Mesodermal cell (in vitro differentiated cells): ENCODE measurements around the gene LIM2. TPM values are rescaled to one million over a fixed set of nuclear protein-coding genes. Genes with fewer than 3 reads are reported as not detected.
"Not testable (repeated sequence)": the region's sequence is repeated elsewhere in the genome, so short reads cannot be mapped to it uniquely, and the experiment has no call there.

ENCODE experiments used
- H3K27ac ChIP-seq: 2 replicates; pipeline ENCODE4 v1.7.0; 2013; ENCODE audit warnings: mild to moderate bottlenecking, low read depth, low read length, moderate library complexity; ENCODE audit not compliant: severe bottlenecking
- H3K36me3 ChIP-seq: 2 replicates; pipeline ENCODE4 v1.7.1; 2013; ENCODE audit warnings: mild to moderate bottlenecking, low read length, moderate library complexity; ENCODE audit not compliant: control insufficient read depth, insufficient read depth
- H3K4me1 ChIP-seq: one replicate; pipeline ENCODE4 v1.7.1; 2013; ENCODE audit warnings: mild to moderate bottlenecking, low read length; ENCODE audit not compliant: insufficient read depth, control insufficient read depth, poor library complexity, severe bottlenecking
- H3K4me3 ChIP-seq: 2 replicates; pipeline ENCODE4 v1.7.0; 2013; ENCODE audit warnings: low read length, control low read depth, mild to moderate bottlenecking; ENCODE audit not compliant: insufficient read depth, poor library complexity, severe bottlenecking; ENCODE audit errors: extremely low read depth
- H3K9me3 ChIP-seq: 2 replicates; pipeline ENCODE4 v1.7.1; 2013; ENCODE audit warnings: mild to moderate bottlenecking, low read length, moderate library complexity; ENCODE audit not compliant: control insufficient read depth
- WGBS, 2 experiments: methylation state at CpG; one replicate each; pipeline ENCODE4 v1.1.5; 2013; ENCODE audit warnings: missing lambda C conversion rate in 2 of 2; ENCODE audit not compliant: insufficient coverage in 2 of 2; 5-methylcytosine and 5-hydroxymethylcytosine counted together
- polyA plus RNA-seq, 2 experiments: library from polyadenylated mRNA; stranded (reverse); fragments of 50-300 nt; gene quantifications; one replicate each; pipeline ENCODE4 v1.2.3, GENCODE V29; 2013

Gene LIM2, protein sequence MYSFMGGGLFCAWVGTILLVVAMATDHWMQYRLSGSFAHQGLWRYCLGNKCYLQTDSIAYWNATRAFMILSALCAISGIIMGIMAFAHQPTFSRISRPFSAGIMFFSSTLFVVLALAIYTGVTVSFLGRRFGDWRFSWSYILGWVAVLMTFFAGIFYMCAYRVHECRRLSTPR
- not detected for polyA plus RNA-seq (2013, experiment 1 of 2)
- not detected for polyA plus RNA-seq (2013, experiment 2 of 2)

GRCh38 chr19:51387924-51388389, at the start of gene LIM2:
Gene LIM2, minus strand, starts transcription at chr19:51387974. Its CDS starts 531 bp downstream, at chr19:51387443.
- WGBS, 2 experiments, result 87 to 95% methylated on average over 7 to 14 of the region's 15 CpGs
- H3K27ac ChIP-seq, result no peak within 1 kb of the TSS
- no peak within 1 kb of the TSS for H3K4me3 ChIP-seq
- no peaks in the 10 kb centered on the region for H3K9me3 ChIP-seq
- H3K4me1 ChIP-seq, result no peaks in the 10 kb centered on the region
- H3K36me3 ChIP-seq, result no peaks in the 10 kb centered on the region

DNA sequence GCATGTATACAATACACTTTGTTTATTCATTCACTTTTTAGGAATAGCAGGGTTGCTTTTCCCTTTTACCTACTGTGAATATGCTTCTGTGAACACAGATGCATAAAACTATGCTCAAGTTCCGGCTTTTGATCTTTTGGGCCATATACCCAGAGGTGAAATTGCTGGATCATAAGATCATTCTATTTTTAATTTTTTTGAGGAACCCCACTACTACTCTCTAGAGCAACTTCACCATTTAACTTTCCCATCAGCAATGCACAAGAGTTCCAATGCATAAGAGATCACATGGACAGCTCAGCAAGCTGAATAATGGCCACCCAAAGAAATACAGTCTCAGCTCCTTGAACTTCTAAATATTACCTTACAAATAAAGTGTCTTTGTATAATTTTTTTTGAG, 46.7 kb upstream of the LIM2 start:
- WGBS, 2 experiments, result no CpG with 5 or more reads among the region's 1 CpG
- no peak overlapping the region for H3K4me3 ChIP-seq
- H3K27ac ChIP-seq, result no peak overlapping the region
- H3K36me3 ChIP-seq, result no peaks in the 10 kb centered on the region
- no peaks in the 10 kb centered on the region for H3K9me3 ChIP-seq
- no peaks in the 10 kb centered on the region for H3K4me1 ChIP-seq

DNA sequence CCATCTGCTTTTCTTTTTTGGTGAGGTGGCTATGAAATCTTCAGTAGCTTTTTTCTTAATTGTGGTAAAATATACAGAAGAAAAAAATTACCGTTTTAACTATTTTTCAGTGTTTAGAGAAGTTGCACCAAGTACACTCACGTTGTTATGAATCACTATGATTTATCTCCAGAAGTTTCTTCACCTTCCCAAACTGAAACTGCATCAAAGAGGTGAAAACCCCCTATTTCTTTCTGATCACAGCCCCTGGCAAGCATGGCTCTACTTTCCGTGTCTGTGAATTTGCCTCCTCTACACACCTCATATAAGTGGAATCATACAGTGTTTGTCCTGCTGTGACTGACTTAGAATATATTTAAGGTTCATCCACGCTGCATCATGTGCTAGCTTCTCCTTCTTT, 45.3 kb upstream of the LIM2 start:
- 60 to 83% methylated on average over 1 of the region's 4 CpGs for WGBS, 2 experiments
- no peaks in the 10 kb centered on the region for H3K9me3 ChIP-seq
- no peak overlapping the region for H3K4me3 ChIP-seq
- no peaks in the 10 kb centered on the region for H3K4me1 ChIP-seq
- H3K27ac ChIP-seq, result no peak overlapping the region
- no peaks in the 10 kb centered on the region for H3K36me3 ChIP-seq

GRCh38 chr19:51431124-51431523, 43.4 kb upstream of the LIM2 start:
- no peaks in the 10 kb centered on the region for H3K36me3 ChIP-seq
- no peaks in the 10 kb centered on the region for H3K4me1 ChIP-seq
- no peaks in the 10 kb centered on the region for H3K9me3 ChIP-seq
- no peak overlapping the region for H3K4me3 ChIP-seq
- H3K27ac ChIP-seq, result no peak overlapping the region
- WGBS, 2 experiments, result 14 to 58% methylated on average over 1 to 2 of the region's 3 CpGs

- Histone ChIP-seq H3K4me3 (no peak overlapping the region), H3K9me3 (no peaks in the 10 kb centered on the region), H3K4me1 (no peaks in the 10 kb centered on the region), H3K36me3 (no peaks in the 10 kb centered on the region), H3K27ac (no peak overlapping the region)
- 65 to 80% methylated on average over 1 to 3 of the region's 3 CpGs for WGBS, 2 experiments
These were observed 42.4 kb upstream of the LIM2 start for GRCh38 chr19:51430221-51430620.

DNA sequence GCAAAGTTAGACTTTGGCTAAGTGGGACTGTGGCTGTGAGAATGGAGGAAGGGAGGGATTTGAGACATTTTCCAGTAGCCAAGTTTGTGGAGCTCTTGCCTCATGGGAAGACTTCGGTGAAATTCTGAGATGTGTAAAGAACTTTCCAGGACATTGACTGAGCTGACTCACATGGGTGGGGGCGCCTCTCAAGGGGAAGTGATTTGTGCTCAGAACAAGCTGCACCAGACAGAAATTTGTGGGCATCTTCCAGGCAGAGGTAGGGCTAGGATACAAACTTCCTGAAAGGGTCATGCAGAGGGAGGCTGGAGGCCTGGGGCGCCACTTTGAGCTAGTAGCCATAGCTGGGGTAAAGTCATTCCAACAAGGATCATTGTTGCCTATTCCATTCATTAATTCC, 39.4 kb upstream of the LIM2 start:
- H3K4me3 ChIP-seq, result no peak overlapping the region
- no peak overlapping the region for H3K27ac ChIP-seq
- no peaks in the 10 kb centered on the region for H3K9me3 ChIP-seq
- no peaks in the 10 kb centered on the region for H3K4me1 ChIP-seq
- H3K36me3 ChIP-seq, result no peaks in the 10 kb centered on the region
- 78 to 81% methylated on average over 2 to 3 of the region's 3 CpGs for WGBS, 2 experiments

GRCh38 chr19:51422053-51422448, 34.3 kb upstream of the LIM2 start:
- H3K36me3 ChIP-seq, result no peaks in the 10 kb centered on the region
- no peaks in the 10 kb centered on the region for H3K9me3 ChIP-seq
- H3K4me1 ChIP-seq, result no peaks in the 10 kb centered on the region
- no peak overlapping the region for H3K4me3 ChIP-seq
- WGBS, 2 experiments, result 1 to 12% methylated on average over 11 to 16 of the region's 19 CpGs
- no peak overlapping the region for H3K27ac ChIP-seq

DNA sequence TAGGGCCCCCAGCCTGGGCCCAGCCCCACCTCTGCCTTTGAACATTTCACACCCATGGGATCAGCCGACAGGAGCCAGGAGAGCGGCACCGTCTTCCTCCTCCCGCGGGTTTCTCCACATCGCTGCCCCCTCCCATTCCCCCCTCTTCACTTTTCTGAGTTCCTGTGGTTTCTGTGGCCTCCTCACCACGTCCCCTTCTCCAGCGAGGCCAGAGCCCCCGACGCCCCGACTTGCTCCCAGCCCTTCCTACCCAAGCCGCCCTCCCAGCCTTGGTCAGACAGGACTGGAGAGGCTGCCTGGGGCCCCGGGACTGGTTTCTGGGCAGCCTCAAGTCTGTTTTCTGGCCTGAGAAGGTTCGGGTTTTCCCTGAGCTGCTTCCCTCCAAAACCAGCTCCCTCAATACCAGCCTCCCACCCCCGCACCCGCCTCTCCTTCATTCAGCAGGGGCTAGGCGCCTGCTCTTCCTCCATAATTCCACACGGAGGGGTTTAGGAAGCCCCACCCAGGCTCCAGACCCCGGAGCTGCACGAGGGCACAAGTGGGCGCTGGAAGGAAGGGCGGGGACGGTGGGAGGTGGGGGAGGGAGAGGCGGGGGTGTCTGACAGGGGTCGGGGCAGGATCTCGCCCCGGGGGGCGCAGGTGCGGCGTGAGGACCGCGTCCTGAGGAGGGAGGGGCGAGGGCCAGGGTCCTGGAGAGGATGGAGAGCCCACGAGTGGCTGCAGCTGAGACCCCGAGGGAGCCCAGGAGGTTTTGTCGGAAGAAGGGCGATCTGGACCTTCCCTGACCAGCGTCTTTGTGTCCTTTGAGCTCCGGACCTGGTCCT, 33.7 kb upstream of the LIM2 start:
- no peaks in the 10 kb centered on the region for H3K4me1 ChIP-seq
- H3K27ac ChIP-seq, result no peak overlapping the region
- WGBS, 2 experiments, result 5 to 28% methylated on average over 15 to 28 of the region's 39 CpGs
- no peaks in the 10 kb centered on the region for H3K36me3 ChIP-seq
- no peak overlapping the region for H3K4me3 ChIP-seq
- no peaks in the 10 kb centered on the region for H3K9me3 ChIP-seq

GRCh38 chr19:51420511-51420910, 32.7 kb upstream of the LIM2 start:
- WGBS, 2 experiments, result 91 to 94% methylated on average over 8 to 9 of the region's 11 CpGs
- not testable (repeated sequence) for H3K27ac ChIP-seq, H3K36me3 ChIP-seq, H3K4me1 ChIP-seq, H3K9me3 ChIP-seq, H3K4me3 ChIP-seq

DNA sequence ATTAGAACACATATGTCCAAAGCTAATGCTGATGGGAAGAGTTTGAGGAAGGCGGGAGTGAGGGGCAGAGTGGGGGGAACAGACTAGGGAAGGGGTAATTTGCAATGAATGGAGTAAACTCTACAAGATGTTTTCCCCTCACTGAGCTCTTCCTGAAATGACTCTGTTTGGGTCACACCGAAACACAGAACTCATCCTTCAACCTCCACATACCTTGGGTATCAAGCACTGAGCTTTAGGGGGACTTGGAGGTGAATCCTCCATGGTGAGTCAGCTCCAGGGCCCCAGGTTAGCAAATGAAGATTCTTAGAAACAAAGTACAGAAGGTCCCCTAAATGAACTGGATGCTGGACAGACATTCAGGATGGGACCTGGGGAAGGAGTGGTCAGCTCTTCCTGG, 30.9 kb upstream of the LIM2 start:
- no peaks in the 10 kb centered on the region for H3K4me1 ChIP-seq
- WGBS, 2 experiments, result 83% methylated on average over 1 of the region's 2 CpGs; no CpG with 5 or more reads in 1 of the 2 experiments
- no peaks in the 10 kb centered on the region for H3K36me3 ChIP-seq
- H3K27ac ChIP-seq, result no peak overlapping the region
- H3K9me3 ChIP-seq, result no peaks in the 10 kb centered on the region
- no peak overlapping the region for H3K4me3 ChIP-seq

DNA sequence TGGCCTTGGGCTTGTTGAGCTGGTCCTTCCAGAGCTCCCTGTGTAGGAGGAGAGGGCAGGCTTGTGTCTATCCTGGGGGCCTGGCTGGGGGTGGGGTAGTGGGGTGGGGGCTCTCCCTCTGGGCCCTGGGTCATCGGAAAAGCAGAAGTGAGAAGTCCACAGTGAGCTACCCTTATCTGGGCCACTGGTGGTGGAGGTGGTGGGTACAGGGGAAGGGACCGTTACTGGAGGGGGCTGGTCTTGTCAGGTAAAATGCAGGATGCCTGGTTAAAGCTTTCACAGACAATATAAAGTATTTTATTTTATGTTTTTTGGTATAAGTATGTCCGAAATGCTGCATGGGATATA, 30.0 kb upstream of the LIM2 start:
- no peaks in the 10 kb centered on the region for H3K9me3 ChIP-seq
- H3K27ac ChIP-seq, result no peak overlapping the region
- H3K4me3 ChIP-seq, result no peak overlapping the region
- no peaks in the 10 kb centered on the region for H3K36me3 ChIP-seq
- no CpG with 5 or more reads among the region's 3 CpGs for WGBS, 2 experiments
- H3K4me1 ChIP-seq, result no peaks in the 10 kb centered on the region
